Esophagus muscularis mucosa (tissue), 4 donors: Measurements from ENCODE around the gene ZFX.

Experiments used
- CTCF ChIP-seq, 3 experiments: fragments of 200-600 bp in 2 of 3; fragments of 450-650 bp in 1 of 3; sonication (generic) in 2 of 3; IDR thresholded peaks; one replicate each; pipeline ENCODE4 v1.5.1; 2017 to 2019; ENCODE audit warnings: antibody characterized with exemption in 3 of 3, mild to moderate bottlenecking in 2 of 3, moderate library complexity in 1 of 3
- EP300 ChIP-seq: sonication (generic); formaldehyde crosslinking; IDR thresholded peaks from one replicate; pipeline ENCODE4 v1.6.1; 2017; ENCODE audit warnings: antibody characterized with exemption
- POLR2A ChIP-seq: fragments of 450-650 bp; IDR thresholded peaks from one replicate; pipeline ENCODE4 v1.6.1; 2017; ENCODE audit warnings: antibody characterized with exemption, moderate library complexity, mild to moderate bottlenecking, low read depth

GRCh38 chrX:24253030-24253429, 103.5 kb downstream of the ZFX start:
- TF ChIP-seq POLR2A: no peak
- no peak for TF ChIP-seq CTCF (IDR thresholded peaks at IDR 0.05)
- no peak for TF ChIP-seq EP300
